Kidney epithelial cell (primary cell): ENCODE data around the gene CXorf66. TPM values are rescaled to one million over a fixed set of nuclear protein-coding genes. Genes with fewer than 3 reads are reported as not detected.
A peak's percentile ranks its signal among the peaks of the same experiment; 100 is the strongest.

Experiments
- DNase-seq: peaks from one replicate; pipeline ENCODE4 v3.0.0-alpha.2; 2010; ENCODE audit warnings: low read depth
- H3K27me3 ChIP-seq: 2 replicates; pipeline ENCODE4 v1.6.0; 2011; ENCODE audit warnings: low read length; ENCODE audit not compliant: control insufficient read depth, insufficient read depth
- H3K36me3 ChIP-seq: 2 replicates; pipeline ENCODE4 v1.5.1; 2011; ENCODE audit warnings: low read length; ENCODE audit not compliant: control insufficient read depth, insufficient read depth
- H3K4me3 ChIP-seq: 2 replicates; pipeline ENCODE4 v1.5.1; 2011; ENCODE audit warnings: low read depth, mild to moderate bottlenecking, control low read depth, low read length
- CTCF ChIP-seq: IDR thresholded peaks from 2 replicates; pipeline ENCODE4 v1.5.1; 2011; ENCODE audit warnings: mild to moderate bottlenecking, moderate library complexity, low read length, control low read depth, inconsistent platforms; ENCODE audit not compliant: insufficient read depth, poor library complexity, severe bottlenecking
- total RNA-seq: library from RNA; depleted of rRNA; stranded (reverse); fragments of >200 nt; gene quantifications from 2 replicates; pipeline ENCODE4 v1.2.3, GENCODE V29; 2015

The CXorf66 gene
- total RNA-seq, 1 donor from 2014 or later: not detected

GRCh38 chrX:139932073-139932900 lies 33.0 kb downstream of the CXorf66 start:
- Histone ChIP-seq H3K27me3 (no peaks in the 10 kb centered on the region), H3K4me3 (peak overlapping the region; percentile 55), H3K36me3 (no peaks in the 10 kb centered on the region)
- no peak for DNase-seq
- TF ChIP-seq CTCF: no peak

GRCh38 chrX:139931646-139932072 lies 33.7 kb downstream of the CXorf66 start:
- Histone ChIP-seq H3K4me3 (peak overlapping the region; percentile 55), H3K27me3 (no peaks in the 10 kb centered on the region), H3K36me3 (no peaks in the 10 kb centered on the region)
- TF ChIP-seq CTCF: no peak
- DNase-seq: no peak

GRCh38 chrX:139930916-139931645 lies 34.2 kb downstream of the CXorf66 start:
- no peak for DNase-seq
- Histone ChIP-seq H3K36me3 (no peaks in the 10 kb centered on the region), H3K4me3 (peak overlapping the region; percentile 55), H3K27me3 (no peaks in the 10 kb centered on the region)
- TF ChIP-seq CTCF: no peak

- Histone ChIP-seq H3K36me3 (no peaks in the 10 kb centered on the region), H3K4me3 (no peak overlapping the region), H3K27me3 (no peaks in the 10 kb centered on the region)
- no peak for DNase-seq
- TF ChIP-seq CTCF: no peak
Observed at GRCh38 chrX:139930401-139930800, 34.9 kb downstream of the CXorf66 start.

- no peak overlapping the region for H3K4me3 ChIP-seq
- TF ChIP-seq CTCF: no peak
- no peaks in the 10 kb centered on the region for H3K36me3 ChIP-seq
- H3K27me3 ChIP-seq: no peaks in the 10 kb centered on the region
- no peak for DNase-seq
Observed at GRCh38 chrX:139929876-139930275, 35.4 kb downstream of the CXorf66 start.
